Mesothelial cell of epicardium (in vitro differentiated cells): ENCODE data around the gene DNAI2. TPM values are rescaled to one million over a fixed set of nuclear protein-coding genes. Genes with fewer than 3 reads are reported as not detected.

ENCODE experiments used
- DNase-seq, 2 experiments: peaks; one replicate each; pipeline ENCODE4 v3.0.0; 2021; ENCODE audit warnings: low spot score in 2 of 2; ENCODE audit not compliant: unreplicated experiment in 2 of 2
- H3K27ac Mint-ChIP-seq: 2 replicates; pipeline ENCODE4 v1.8.0; 2021; ENCODE audit warnings: mixed read lengths
- H3K27me3 Mint-ChIP-seq: 2 replicates; pipeline ENCODE4 v1.8.0; 2021; ENCODE audit warnings: low read depth, mixed read lengths
- H3K36me3 Mint-ChIP-seq: 2 replicates; pipeline ENCODE4 v1.8.0; 2021; ENCODE audit warnings: mixed read lengths
- H3K4me1 Mint-ChIP-seq: 2 replicates; pipeline ENCODE4 v1.8.0; 2021; ENCODE audit warnings: mixed read lengths
- H3K4me3 Mint-ChIP-seq: 2 replicates; pipeline ENCODE4 v1.8.0; 2021; ENCODE audit warnings: mild to moderate bottlenecking, moderate library complexity, mixed read lengths
- H3K9me3 Mint-ChIP-seq: 2 replicates; pipeline ENCODE4 v1.8.0; 2021; ENCODE audit warnings: mixed read lengths
- total RNA-seq: library from RNA; stranded (reverse); gene quantifications from 3 replicates; pipeline ENCODE4 v1.2.1, GENCODE V29; 2021
- TF ChIP-seq, protein P1 (sequence below): fragments of 200-600 bp; sonication (generic); IDR thresholded peaks from one replicate; pipeline ENCODE4 v1.5.0; 2021; ENCODE audit warnings: antibody characterized with exemption; ENCODE audit not compliant: unreplicated experiment

DNAI2 gene
- total RNA-seq, 1 donor from 2014 or later, result not detected

DNA sequence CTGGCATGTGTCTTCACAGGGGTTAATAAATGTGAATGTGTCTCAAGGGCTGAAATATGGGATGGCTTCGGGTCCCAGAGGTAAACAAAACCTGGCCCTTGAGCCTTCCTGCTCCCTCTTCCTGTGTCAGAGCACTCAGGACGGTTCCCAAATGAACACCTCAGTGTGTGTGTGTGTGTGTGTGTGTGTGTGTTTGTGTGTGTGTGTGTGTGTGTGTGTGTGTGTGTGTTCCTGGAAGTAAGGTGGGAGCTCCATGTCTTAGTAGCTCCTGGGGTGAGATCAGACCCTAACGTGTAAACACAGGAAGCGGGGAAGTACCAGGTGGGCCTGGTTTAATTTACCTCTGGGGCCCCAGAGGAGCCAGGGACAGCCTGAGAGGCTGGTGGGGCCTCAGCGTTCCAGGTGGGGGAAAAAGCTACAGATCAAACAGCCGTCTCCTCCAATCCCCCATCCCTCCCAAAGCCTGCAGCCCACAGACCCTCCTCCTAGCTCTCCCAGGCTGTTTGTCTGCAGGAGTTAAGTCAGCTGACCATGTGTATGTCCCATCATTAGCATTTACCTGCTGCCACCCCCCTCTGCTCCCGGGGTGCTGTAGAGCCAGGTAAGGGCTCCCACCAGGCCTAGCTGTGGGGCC, 58.1 kb downstream of the DNAI2 start:
- Mint-ChIP-seq H3K27me3 (peaks cover 54% of the 10 kb centered on the region), H3K36me3 (no peaks in the 10 kb centered on the region), H3K27ac (no peak overlapping the region), H3K4me1 (peaks cover 8% of the 10 kb centered on the region), H3K4me3 (no peak overlapping the region), H3K9me3 (no peaks in the 10 kb centered on the region)
- TF ChIP-seq, protein P1, sequence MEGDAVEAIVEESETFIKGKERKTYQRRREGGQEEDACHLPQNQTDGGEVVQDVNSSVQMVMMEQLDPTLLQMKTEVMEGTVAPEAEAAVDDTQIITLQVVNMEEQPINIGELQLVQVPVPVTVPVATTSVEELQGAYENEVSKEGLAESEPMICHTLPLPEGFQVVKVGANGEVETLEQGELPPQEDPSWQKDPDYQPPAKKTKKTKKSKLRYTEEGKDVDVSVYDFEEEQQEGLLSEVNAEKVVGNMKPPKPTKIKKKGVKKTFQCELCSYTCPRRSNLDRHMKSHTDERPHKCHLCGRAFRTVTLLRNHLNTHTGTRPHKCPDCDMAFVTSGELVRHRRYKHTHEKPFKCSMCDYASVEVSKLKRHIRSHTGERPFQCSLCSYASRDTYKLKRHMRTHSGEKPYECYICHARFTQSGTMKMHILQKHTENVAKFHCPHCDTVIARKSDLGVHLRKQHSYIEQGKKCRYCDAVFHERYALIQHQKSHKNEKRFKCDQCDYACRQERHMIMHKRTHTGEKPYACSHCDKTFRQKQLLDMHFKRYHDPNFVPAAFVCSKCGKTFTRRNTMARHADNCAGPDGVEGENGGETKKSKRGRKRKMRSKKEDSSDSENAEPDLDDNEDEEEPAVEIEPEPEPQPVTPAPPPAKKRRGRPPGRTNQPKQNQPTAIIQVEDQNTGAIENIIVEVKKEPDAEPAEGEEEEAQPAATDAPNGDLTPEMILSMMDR, result no peak
- no peak for DNase-seq

DNA sequence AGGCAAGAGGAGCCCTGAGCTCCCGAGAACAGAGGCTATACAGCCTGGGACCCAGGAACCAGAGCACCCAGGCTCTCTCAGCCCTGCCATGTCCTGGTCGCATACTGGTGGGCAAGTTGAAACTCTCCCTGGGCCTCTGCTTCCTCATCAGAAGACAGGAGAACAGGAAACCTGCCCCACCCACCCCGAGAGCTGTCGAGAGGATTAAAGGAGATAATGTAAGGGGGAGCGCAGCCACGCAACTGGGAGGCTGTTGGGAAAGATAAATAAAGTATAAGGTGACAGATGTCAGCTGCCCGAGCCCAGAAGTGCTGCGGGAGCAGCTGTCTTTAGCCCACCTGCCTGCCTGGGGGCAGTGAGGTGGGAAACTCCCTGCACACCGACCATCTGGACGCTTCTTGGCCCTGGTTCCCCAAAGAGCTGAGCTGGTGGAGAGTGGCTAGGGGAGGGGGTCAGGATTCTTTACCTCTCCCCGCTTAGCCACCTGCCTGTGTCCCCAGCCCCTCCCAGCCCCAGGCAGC, 58.8 kb downstream of the DNAI2 start:
- H3K4me1 Mint-ChIP-seq, result peaks cover 8% of the 10 kb centered on the region
- TF ChIP-seq, protein P1, result no peak
- H3K9me3 Mint-ChIP-seq, result no peaks in the 10 kb centered on the region
- H3K36me3 Mint-ChIP-seq, result no peaks in the 10 kb centered on the region
- no peak for DNase-seq
- peaks cover 54% of the 10 kb centered on the region for H3K27me3 Mint-ChIP-seq
- no peak overlapping the region for H3K27ac Mint-ChIP-seq
- H3K4me3 Mint-ChIP-seq, result no peak overlapping the region

DNA sequence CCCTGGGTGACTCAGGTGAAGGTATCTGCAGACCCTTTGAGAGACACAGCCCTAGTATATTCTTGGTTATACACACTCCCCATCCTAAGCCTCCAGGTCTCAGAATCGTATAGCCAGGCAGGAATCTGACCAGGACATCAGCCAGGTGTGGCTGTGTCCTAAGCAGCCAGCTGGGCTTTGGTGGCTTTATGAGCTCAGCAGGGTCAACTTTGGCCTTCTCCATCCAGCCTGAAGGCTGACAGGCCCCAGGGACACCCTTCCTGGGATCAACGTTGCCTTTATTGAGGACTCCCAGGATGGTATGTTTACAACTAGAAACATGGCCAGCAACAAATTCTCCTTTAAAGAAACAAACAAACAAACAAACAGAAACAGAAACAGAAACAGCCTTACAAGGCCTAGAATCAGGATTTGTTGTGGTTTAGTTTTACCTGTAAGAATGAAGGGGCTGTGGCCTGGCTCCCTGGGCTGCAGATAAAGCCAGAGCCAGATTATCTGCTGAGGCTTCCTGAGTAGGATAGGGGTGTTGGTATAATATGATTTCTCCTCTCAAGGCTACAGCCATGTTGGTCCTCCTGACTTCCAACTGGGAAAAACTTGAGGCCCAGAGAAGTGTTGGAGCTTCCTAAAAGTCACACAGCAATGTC, 60.5 kb downstream of the DNAI2 start:
- no peaks in the 10 kb centered on the region for H3K9me3 Mint-ChIP-seq
- H3K36me3 Mint-ChIP-seq, result no peaks in the 10 kb centered on the region
- H3K27me3 Mint-ChIP-seq, result peaks cover 53% of the 10 kb centered on the region
- H3K27ac Mint-ChIP-seq, result no peak overlapping the region
- no peak for DNase-seq
- no peak overlapping the region for H3K4me3 Mint-ChIP-seq
- H3K4me1 Mint-ChIP-seq, result peaks cover 8% of the 10 kb centered on the region
- TF ChIP-seq, protein P1, result no peak

DNA sequence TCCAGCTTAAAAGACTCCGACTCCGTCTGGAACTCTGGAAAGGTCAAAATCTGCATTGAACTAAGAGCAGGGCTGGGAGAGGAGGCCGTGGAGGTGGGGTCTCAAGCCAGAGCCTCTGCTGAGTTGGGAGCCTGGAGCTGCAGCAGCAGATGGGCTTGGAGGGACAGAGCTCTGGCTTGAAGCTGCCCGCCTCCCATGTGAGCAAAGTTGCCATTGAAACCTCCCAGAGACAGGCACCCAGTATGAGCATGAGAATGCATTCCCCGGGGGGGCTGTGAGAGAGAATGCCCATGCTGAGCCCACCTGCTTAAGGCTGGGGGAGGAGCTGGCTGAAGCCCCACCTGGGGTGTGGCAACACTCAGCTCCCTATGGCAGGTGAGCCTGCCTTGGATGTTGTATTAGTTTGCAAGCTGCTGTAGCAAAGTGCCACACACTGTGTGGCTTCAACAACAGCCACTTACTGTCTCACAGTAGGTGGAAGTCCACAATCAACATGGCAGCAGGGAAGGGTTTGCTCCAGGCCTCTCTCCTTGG, 61.6 kb downstream of the DNAI2 start:
- Mint-ChIP-seq H3K36me3 (no peaks in the 10 kb centered on the region), H3K27ac (no peak overlapping the region)

DNA sequence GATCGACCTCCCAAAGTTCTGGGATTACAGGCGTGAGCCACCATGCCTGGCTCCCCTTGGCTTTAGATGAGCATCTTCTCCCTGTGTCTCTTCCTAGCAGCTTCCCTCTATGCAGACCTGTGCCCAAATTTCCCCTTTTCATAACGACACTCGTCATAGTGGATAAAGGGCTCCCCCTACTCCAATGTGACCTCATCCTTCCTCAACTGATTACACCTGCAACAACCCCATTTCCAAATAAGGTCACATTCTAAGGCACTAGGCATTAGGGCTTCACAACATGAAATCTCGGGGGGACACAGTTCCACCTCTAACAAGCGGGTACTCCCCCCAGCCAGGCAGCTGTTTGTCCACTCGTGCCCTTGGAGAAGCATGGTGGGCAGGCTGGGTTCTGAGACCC, 62.3 kb downstream of the DNAI2 start:
- TF ChIP-seq, protein P1, result no peak
- Mint-ChIP-seq H3K9me3 (no peaks in the 10 kb centered on the region), H3K4me1 (peaks cover 8% of the 10 kb centered on the region), H3K4me3 (no peak overlapping the region), H3K27me3 (peaks cover 41% of the 10 kb centered on the region), H3K27ac (no peak overlapping the region), H3K36me3 (no peaks in the 10 kb centered on the region)
- DNase-seq, result no peak

More for the DNA sequence above, 61.6 kb downstream of the DNAI2 start:
- TF ChIP-seq, protein P1, result no peak
- Mint-ChIP-seq H3K4me1 (peaks cover 8% of the 10 kb centered on the region), H3K9me3 (no peaks in the 10 kb centered on the region), H3K4me3 (no peak overlapping the region), H3K27me3 (peaks cover 48% of the 10 kb centered on the region)
- DNase-seq, result no peak
